Measurements from ENCODE around the gene APCDD1. TPM values are rescaled to one million over a fixed set of nuclear protein-coding genes. Genes with fewer than 3 reads are reported as not detected.

The APCDD1 gene
- total and polyA plus RNA-seq, 2 of the 8 experiments (the other 6 are each of a cell fraction or from before 2014, with no cell fraction given) = 2.6 to 3.6 TPM

DNA sequence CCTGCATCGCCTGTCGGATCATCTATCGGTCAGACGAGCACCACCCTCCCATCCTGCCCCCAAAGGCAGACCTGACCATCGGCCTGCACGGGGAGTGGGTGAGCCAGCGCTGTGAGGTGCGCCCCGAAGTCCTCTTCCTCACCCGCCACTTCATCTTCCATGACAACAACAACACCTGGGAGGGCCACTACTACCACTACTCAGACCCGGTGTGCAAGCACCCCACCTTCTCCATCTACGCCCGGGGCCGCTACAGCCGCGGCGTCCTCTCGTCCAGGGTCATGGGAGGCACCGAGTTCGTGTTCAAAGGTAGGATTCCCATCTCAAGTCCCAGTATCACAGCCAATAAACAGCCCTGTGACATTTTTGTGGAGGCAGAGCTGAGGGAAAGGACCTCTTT, 31.0 kb downstream of the APCDD1 start (continued):
- TF ChIP-seq HDAC2 (IDR thresholded peaks at IDR 0.05; ENCODE audit: borderline replicate concordance in 1 of 2, low read depth in 2 of 2, low read length in 2 of 2) = no peak

Data from H1 (cell line).